H4 (cell line): ENCODE results near the gene FMO2. TPM values are rescaled to one million over a fixed set of nuclear protein-coding genes. Genes with fewer than 3 reads are reported as not detected.

Experiments used
- DNase-seq: peaks from one replicate; pipeline ENCODE4 v3.0.0-alpha.2; 2015; ENCODE audit warnings: low spot score
- total RNA-seq: library from RNA; depleted of rRNA; stranded (reverse); fragments of >200 nt; shearing (Covaris generic); gene quantifications from 2 replicates; pipeline ENCODE4 v1.2.3, GENCODE V29; 2014; rRNA removed

Gene FMO2
- not detected in 2 replicates for total RNA-seq

DNA sequence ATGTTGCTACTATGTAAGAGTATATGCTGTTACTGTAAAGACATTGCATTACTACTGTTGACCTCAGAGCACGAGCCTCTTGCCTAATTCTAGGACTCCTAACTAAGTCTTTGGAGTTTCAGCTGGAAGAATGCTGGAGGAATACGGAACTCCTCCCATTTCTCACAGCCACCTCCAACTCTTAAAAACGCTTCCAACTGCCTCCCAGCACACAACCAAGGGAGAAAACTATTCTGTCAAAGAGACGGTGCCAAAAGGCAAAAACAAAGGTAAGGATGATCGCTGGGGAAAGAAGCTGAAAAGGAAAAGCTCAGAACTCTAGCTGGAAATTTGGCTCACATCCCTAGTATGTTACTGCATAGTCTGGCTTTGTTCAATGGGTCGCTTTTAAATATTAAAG is at the start of gene FMO2:
FMO2 (plus strand) TSS at position 210 of the 400 bp plus-strand sequence. CDS start 414 bp downstream, outside the sequence.
- no peak for DNase-seq

GRCh38 chr1:171137580-171137979 is 47.5 kb upstream of the FMO2 start:
- DNase-seq = no peak

DNA sequence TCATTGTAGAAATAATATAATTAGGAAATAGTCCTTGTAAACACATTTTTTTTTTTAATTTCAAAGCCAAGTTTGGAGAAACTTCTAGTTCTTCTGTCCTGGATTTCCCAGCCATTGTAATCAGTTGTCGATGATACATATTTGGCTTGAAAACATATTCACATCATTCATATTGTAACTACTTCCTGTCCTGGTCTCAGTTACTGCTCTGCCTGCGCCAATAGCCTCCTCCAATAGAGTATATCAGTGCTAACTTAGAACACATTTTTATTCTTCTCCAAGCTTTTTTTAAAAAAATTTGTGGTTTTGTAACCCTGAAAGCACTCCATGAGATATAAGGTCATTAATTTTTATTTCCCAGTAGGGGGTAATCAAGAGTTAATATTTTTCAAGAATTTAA is 46.1 kb upstream of the FMO2 start:
- DNase-seq = no peak

DNA sequence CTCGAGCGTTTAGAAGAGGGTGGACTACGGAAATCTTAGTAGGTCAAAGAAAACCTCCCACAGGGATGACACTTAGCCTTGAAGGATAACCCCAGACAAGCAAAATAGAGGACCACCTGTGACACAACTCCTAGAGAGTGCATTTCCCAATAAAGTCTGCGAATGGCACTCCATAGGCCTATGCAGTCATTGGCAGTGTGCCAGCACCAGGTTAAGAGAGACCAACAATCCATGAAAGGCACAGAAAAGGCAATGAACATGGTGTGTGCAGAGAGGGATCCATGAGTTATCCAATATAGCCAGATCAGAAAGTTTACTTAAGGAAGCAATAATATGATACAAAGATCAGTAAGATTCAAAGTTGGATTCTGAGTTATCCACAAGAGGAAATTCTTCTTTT is 45.2 kb upstream of the FMO2 start:
- DNase-seq = no peak

- no peak for DNase-seq
Observed at GRCh38 chr1:171140401-171140800, 44.7 kb upstream of the FMO2 start.

GRCh38 chr1:171140956-171141687 is 44.0 kb upstream of the FMO2 start:
- DNase-seq = no peak

DNA sequence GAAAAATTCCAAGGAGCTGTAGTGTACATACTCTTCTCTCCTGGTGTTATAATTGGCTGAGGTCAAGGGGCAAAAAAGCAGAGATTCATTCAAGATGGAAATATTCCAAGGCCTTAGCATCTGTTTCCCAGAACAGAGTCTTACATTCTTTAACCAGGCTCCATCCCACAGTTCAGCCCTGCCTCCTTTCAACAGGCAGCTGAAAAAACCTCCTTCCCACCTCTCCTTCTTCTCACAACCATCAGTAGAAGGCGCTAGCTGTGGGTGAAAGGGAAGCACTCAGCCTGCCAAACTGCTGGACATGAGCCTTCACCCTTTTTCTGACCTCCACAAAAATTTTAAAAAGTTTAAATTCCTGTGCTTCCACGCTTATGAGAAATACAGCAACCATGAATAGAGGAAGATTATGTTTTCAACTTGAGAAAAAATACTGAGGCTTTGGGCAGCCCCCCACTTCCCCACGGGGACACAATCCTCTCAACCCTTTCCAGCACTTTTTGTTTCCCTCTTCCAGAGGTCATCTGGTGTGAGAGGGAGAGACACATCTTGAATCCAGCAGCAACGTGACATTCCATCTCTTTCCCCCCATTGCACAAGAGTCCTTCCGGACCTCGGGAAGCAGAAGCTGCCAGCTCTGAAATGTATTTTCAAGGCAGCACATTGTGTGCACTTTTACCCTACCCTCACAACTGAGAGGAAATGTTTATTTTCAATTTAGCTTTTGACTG is 43.2 kb upstream of the FMO2 start:
- peak; percentile 88 for DNase-seq

GRCh38 chr1:171142416-171143385 is 42.4 kb upstream of the FMO2 start:
- peak; percentile 94 for DNase-seq

GRCh38 chr1:171150156-171150555 is 34.9 kb upstream of the FMO2 start:
- DNase-seq = no peak

DNA sequence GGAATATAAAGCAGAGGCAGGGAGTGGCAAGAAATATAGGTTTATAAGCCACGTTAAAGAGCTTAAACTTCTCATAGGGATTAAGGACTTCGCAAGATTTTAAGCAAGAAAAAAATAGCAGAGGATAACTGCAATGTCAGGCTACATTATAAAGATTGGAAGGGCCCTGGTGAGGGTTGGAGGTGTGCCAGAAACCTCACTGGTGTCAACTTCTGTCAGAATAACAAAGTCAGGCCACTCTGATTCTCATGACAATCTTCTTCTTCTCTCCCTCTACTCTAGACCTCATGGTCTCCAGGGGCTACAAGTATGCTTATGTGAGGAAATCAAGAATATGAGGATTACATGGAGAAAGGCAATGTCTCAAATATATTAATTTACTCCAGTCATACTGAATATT is 32.6 kb upstream of the FMO2 start:
- DNase-seq = no peak

- no peak for DNase-seq
Observed at GRCh38 chr1:171155484-171155883, 29.6 kb upstream of the FMO2 start.

DNA sequence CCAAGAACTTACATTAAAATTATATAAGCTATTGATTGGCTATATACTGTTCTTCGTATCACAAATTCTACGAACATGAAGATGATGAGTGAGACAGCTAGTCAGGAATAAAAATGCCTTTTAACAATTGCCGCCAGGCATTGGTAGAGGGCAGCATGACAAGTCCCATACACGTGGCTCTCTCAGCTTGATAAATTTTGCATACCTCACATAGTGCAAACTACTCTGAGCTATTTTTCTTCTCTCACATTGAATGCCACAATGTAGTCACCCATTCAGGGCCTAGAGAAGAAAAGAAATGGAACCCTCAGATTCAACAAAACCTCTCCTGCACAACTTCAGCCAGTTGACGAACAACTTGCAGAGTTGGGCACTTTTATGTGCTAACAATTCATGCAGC is 27.0 kb upstream of the FMO2 start:
- no peak for DNase-seq

- DNase-seq = no peak
Observed at GRCh38 chr1:171158551-171158950, 26.5 kb upstream of the FMO2 start.

DNA sequence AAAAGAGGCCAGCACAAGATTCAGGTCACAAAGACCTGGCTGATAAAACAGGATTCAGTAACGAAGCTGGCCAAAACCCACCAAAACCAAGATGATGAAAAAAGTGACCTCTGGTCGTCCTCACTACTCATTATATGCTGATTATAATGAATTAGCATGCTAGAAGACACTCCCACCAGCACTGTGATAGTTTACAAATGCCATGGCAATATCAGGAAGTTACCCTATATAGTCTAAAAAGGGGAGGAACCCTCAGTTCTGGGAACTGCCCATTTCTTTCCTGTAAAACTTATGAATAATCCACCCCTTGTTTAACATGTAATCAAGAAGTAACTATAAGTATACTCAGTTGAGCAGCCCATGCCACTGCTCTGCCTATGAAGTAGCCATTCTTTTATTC is 26.0 kb upstream of the FMO2 start:
- no peak for DNase-seq

- DNase-seq = no peak
Observed at GRCh38 chr1:171160211-171160610, 24.9 kb upstream of the FMO2 start.

GRCh38 chr1:171160639-171161354 is 24.3 kb upstream of the FMO2 start:
- no peak for DNase-seq

GRCh38 chr1:171161431-171161830 is 23.7 kb upstream of the FMO2 start:
- DNase-seq = no peak

DNA sequence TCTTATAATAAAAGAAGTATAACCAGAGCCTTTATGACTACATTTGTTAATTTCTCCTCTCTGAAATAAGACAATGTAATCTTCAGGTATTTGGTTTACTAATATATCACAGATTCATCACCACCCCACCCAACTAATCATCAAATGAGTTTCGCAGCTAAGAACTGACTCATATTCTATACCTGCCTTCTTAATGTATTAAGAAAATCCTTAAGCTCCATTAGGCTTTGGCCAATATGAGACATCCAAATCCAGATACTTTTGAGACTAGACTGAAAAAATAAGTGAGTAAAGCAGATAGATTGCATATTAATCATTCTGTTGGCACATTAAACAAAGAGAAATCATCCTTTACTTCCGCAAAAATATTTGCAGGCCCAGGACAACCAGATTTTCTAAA is 18.7 kb upstream of the FMO2 start:
- DNase-seq = no peak

- DNase-seq = no peak
Observed at GRCh38 chr1:171167785-171168184, 17.3 kb upstream of the FMO2 start.

DNA sequence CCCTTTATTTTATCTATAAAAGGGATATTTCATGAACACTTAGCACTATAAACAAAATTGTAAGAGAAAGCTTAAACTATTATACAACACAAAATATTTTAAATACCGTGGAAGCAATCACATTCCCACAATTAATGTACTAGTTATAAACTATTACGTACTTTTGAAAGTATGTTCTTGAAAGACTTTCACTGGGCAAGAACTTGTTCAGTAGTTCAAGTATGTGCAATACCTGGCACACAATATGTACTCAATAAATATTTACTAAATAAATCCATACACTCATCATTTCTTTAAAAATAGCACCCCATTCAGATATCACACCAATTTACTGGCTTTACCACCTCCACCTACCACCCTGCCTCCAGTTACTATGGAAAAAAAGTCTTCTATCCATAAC is 12.6 kb upstream of the FMO2 start:
- no peak for DNase-seq

GRCh38 chr1:171173069-171173468 is 12.0 kb upstream of the FMO2 start:
- DNase-seq = no peak
